ENCODE data around the gene AQP5. TPM values are rescaled to one million over a fixed set of nuclear protein-coding genes. Genes with fewer than 3 reads are reported as not detected.

AQP5 gene
- total RNA-seq, 2 donors from 2014 or later, result 2.1 TPM; not detected in 1

DNA sequence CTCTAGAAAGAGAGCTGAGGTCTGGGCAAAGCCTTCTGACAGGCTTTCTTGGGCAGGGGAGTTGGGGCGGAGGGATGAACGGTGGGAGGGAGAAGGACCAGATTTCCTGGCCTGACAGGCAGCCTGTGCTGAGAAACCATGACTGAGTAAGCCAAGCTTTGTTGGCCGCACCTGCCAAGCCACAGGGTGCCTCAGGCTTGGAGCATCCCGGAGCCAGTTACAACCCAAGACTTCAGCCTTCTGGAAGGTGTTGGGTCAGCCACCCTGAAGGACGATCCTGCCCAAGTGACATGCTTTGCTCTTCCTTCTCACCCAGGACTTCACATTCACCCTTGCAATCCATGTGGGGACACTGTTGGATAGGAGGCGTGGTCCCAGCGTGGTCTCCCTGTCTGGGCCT lies 32.1 kb upstream of the AQP5 start:
- H3K27me3 ChIP-seq, result no peaks in the 10 kb centered on the region
- no peaks in the 10 kb centered on the region for H3K4me1 ChIP-seq
- H3K9me3 ChIP-seq, result no peaks in the 10 kb centered on the region
- no peak for DNase-seq (ENCODE audit: low spot score)
- TF ChIP-seq, protein P1, sequence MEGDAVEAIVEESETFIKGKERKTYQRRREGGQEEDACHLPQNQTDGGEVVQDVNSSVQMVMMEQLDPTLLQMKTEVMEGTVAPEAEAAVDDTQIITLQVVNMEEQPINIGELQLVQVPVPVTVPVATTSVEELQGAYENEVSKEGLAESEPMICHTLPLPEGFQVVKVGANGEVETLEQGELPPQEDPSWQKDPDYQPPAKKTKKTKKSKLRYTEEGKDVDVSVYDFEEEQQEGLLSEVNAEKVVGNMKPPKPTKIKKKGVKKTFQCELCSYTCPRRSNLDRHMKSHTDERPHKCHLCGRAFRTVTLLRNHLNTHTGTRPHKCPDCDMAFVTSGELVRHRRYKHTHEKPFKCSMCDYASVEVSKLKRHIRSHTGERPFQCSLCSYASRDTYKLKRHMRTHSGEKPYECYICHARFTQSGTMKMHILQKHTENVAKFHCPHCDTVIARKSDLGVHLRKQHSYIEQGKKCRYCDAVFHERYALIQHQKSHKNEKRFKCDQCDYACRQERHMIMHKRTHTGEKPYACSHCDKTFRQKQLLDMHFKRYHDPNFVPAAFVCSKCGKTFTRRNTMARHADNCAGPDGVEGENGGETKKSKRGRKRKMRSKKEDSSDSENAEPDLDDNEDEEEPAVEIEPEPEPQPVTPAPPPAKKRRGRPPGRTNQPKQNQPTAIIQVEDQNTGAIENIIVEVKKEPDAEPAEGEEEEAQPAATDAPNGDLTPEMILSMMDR (IDR thresholded peaks at IDR 0.05), result no peak
- no peak overlapping the region for H3K4me3 ChIP-seq
- H3K27ac ChIP-seq, result no peak overlapping the region
- H3K36me3 ChIP-seq, result no peaks in the 10 kb centered on the region

- Histone ChIP-seq H3K27ac (no peak overlapping the region), H3K4me3 (no peak overlapping the region), H3K36me3 (no peaks in the 10 kb centered on the region), H3K27me3 (no peaks in the 10 kb centered on the region), H3K9me3 (no peaks in the 10 kb centered on the region), H3K4me1 (no peaks in the 10 kb centered on the region)
- TF ChIP-seq, protein P1 (IDR thresholded peaks at IDR 0.05), result no peak
- no peak for DNase-seq (ENCODE audit: low spot score)
Observed at GRCh38 chr12:49930515-49931288, 31.0 kb upstream of the AQP5 start.

DNA sequence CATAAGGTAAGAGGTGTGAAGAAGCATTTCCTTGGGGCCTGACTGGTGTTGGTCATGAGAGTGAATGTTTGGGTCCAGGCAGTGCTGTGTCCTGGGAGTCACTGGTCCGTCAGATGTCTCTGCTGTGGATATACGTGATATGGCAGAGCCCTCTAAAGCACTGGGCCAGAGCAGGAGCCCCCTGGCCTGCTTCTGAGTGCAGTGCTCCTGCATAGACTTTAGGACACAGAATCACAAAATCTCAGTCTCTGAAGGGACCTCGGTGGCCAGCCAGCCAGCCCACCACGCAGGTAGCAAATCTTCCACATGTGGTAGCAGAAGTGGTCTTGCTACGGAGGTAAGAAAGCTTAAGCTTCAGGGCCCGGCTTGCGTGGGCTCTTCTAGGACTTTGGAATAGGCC lies 29.6 kb upstream of the AQP5 start:
- H3K4me3 ChIP-seq, result no peak overlapping the region
- no peaks in the 10 kb centered on the region for H3K27me3 ChIP-seq
- TF ChIP-seq, protein P1 (IDR thresholded peaks at IDR 0.05), result no peak
- no peak overlapping the region for H3K27ac ChIP-seq
- H3K9me3 ChIP-seq, result no peaks in the 10 kb centered on the region
- no peaks in the 10 kb centered on the region for H3K4me1 ChIP-seq
- DNase-seq (ENCODE audit: low spot score), result no peak
- no peaks in the 10 kb centered on the region for H3K36me3 ChIP-seq

- no peak overlapping the region for H3K27ac ChIP-seq
- H3K4me1 ChIP-seq, result no peaks in the 10 kb centered on the region
- H3K9me3 ChIP-seq, result no peaks in the 10 kb centered on the region
- TF ChIP-seq, protein P1 (IDR thresholded peaks at IDR 0.05), result no peak
- DNase-seq (ENCODE audit: low spot score), result no peak
- no peaks in the 10 kb centered on the region for H3K27me3 ChIP-seq
- no peaks in the 10 kb centered on the region for H3K36me3 ChIP-seq
- no peak overlapping the region for H3K4me3 ChIP-seq
Observed at GRCh38 chr12:49932533-49933130, 29.0 kb upstream of the AQP5 start.

- H3K27me3 ChIP-seq, result no peaks in the 10 kb centered on the region
- TF ChIP-seq, protein P1 (IDR thresholded peaks at IDR 0.05), result no peak
- no peak for DNase-seq (ENCODE audit: low spot score)
- H3K36me3 ChIP-seq, result no peaks in the 10 kb centered on the region
- H3K27ac ChIP-seq, result no peak overlapping the region
- no peaks in the 10 kb centered on the region for H3K4me1 ChIP-seq
- H3K4me3 ChIP-seq, result no peak overlapping the region
- H3K9me3 ChIP-seq, result no peaks in the 10 kb centered on the region
Observed at GRCh38 chr12:49933796-49934195, 27.9 kb upstream of the AQP5 start.
